K562 (cell line): ENCODE results near the gene OPRM1. TPM values are rescaled to one million over a fixed set of nuclear protein-coding genes. Genes with fewer than 3 reads are reported as not detected.

Source experiments
- ATAC-seq: fragments of 200-7000 bp; cut with Tn5 transposase; 3 replicates; pipeline ENCODE4 v1.9.1; 2020; ENCODE audit warnings: moderate library complexity
- BruUV-seq: library from RNA; stranded (reverse); fragments of 400-500 nt; replicated peaks from 2 replicates; lab custom pipeline; 2021; lab: Mats Ljungman, UMichigan
- CTCF ChIA-PET: fragments of 300-600 bp; formaldehyde crosslinking; extraction: SDS; loops from one replicate; lab custom pipeline; 2021; ENCODE audit warnings: low intra/inter-chr PET ratio; lab: Yijun Ruan, JAX
- POLR2A ChIA-PET: fragments of 300-600, 350-650 bp; sonication (Branson Sonifier 250); formaldehyde crosslinking; extraction: SDS; loops from one replicate; lab custom pipeline; 2021; ENCODE audit warnings: antibody characterized with exemption, inconsistent platforms; lab: Yijun Ruan, JAX
- DNase-seq, 4 experiments: peaks; one replicate each; pipeline versions ENCODE4 v3.0.0 to v3.0.0-alpha.2; 2011 to 2018; ENCODE audit warnings: low spot score in 3 of 4, mixed read lengths in 3 of 4; ENCODE audit errors: extremely low read depth in 1 of 4
- FAIRE-seq: peaks from 2 replicates; lab custom pipeline; 2011; peaks lifted over from hg19 to GRCh38; lab: Jason Lieb, UNC
- H2AFZ ChIP-seq: 2 replicates; pipeline ENCODE4 v1.6.0; 2011; ENCODE audit warnings: low read depth, low read length, control low read depth, inconsistent platforms
- H3K27ac ChIP-seq: fragments of 200-600 bp; 3 replicates; pipeline ENCODE4 v1.8.0; 2011; ENCODE audit warnings: low read depth, mild to moderate bottlenecking, control low read depth, inconsistent platforms, low read length, moderate library complexity, mixed read lengths; ENCODE audit errors: extremely low read depth
- H3K27me3 ChIP-seq, 2 experiments: fragments of 300-600 bp in 1 of 2; 2 replicates in 1 of 2; 3 replicates in 1 of 2; pipeline versions ENCODE4 v1.6.0 to v1.8.0; 2011; ENCODE audit warnings: inconsistent platforms in 2 of 2, low read length in 2 of 2, mild to moderate bottlenecking in 1 of 2, mixed read lengths in 1 of 2, moderate library complexity in 1 of 2; ENCODE audit not compliant: control insufficient read depth in 2 of 2, insufficient read depth in 2 of 2
- H3K36me3 ChIP-seq: fragments of 300-600 bp; 3 replicates; pipeline ENCODE4 v1.8.0; 2011; ENCODE audit warnings: mild to moderate bottlenecking, low read length, inconsistent platforms; ENCODE audit not compliant: control insufficient read depth, insufficient read depth
- H3K4me1 ChIP-seq, 2 experiments: fragments of 200-600 bp in 1 of 2; replicated peaks in 1 of 2; 2 replicates in 1 of 2; 3 replicates in 1 of 2; pipeline versions ENCODE4 v1.5.1 to v1.8.0; 2011; ENCODE audit warnings: inconsistent platforms in 2 of 2, low read length in 2 of 2, mild to moderate bottlenecking in 1 of 2, mixed read lengths in 1 of 2, moderate library complexity in 1 of 2; ENCODE audit not compliant: control insufficient read depth in 2 of 2, insufficient read depth in 2 of 2
- H3K4me2 ChIP-seq: 2 replicates; pipeline ENCODE4 v1.6.1; 2011; ENCODE audit warnings: low read length, control low read depth, inconsistent platforms, mixed read lengths; ENCODE audit not compliant: insufficient read depth
- H3K4me3 ChIP-seq: fragments of 200-600 bp; sonication (generic), shearing (Covaris generic); 2 replicates; pipeline ENCODE4 v1.5.1; 2016; ENCODE audit warnings: control low read depth, inconsistent platforms
- H3K79me2 ChIP-seq: fragments of 200-600 bp; 3 replicates; pipeline ENCODE4 v1.8.0; 2011; ENCODE audit warnings: low read length, inconsistent platforms; ENCODE audit not compliant: control insufficient read depth, insufficient read depth
- H3K9ac ChIP-seq, 2 experiments: 2 replicates each; pipeline versions ENCODE4 v1.6.0 to v1.6.1; 2011; ENCODE audit warnings: low read depth in 2 of 2, low read length in 2 of 2, control low read depth in 1 of 2, inconsistent platforms in 1 of 2, mild to moderate bottlenecking in 1 of 2, mixed read lengths in 1 of 2; ENCODE audit not compliant: insufficient read depth in 1 of 2
- H3K9me1 ChIP-seq: one replicate; pipeline ENCODE4 v1.6.0; 2011; ENCODE audit warnings: inconsistent platforms, mild to moderate bottlenecking, low read length, moderate library complexity; ENCODE audit not compliant: control insufficient read depth, insufficient read depth
- H3K9me3 ChIP-seq: replicated peaks from 2 replicates; pipeline ENCODE4 v1.5.1; 2011; ENCODE audit warnings: low read depth, low read length, inconsistent platforms; ENCODE audit not compliant: control insufficient read depth, insufficient read depth
- H4K20me1 ChIP-seq: replicated peaks from 2 replicates; pipeline ENCODE4 v1.6.1; 2011; ENCODE audit warnings: low read length, inconsistent platforms, mixed read lengths; ENCODE audit not compliant: control insufficient read depth, insufficient read depth
- ARNT ChIP-seq, 2 experiments: fragments of 450-650 bp; IDR thresholded peaks; 2 replicates each; pipeline ENCODE4 v1.6.1; 2016; ENCODE audit warnings: mild to moderate bottlenecking in 1 of 2
- CBFA2T2 ChIP-seq: fragments of 450-650 bp; conservative IDR thresholded peaks from 2 replicates; pipeline ENCODE4 v1.6.1; 2017; ENCODE audit warnings: mild to moderate bottlenecking
- ETV1 ChIP-seq: fragments of 450-650 bp; conservative IDR thresholded peaks from 2 replicates; pipeline ENCODE4 v1.6.1; 2016; ENCODE audit warnings: missing genetic modification characterization, control low read depth, low read depth, missing compliant biosample characterization
- HMG20B ChIP-seq: fragments of 250-450 bp; sonication (Bioruptor Pico); IDR thresholded peaks from 2 replicates; pipeline ENCODE4 v1.5.0; 2021; ENCODE audit warnings: mild to moderate bottlenecking
- LEF1 ChIP-seq: fragments of 450-650 bp; IDR thresholded peaks from 2 replicates; pipeline ENCODE4 v1.6.1; 2016; ENCODE audit warnings: mild to moderate bottlenecking
- NR2F6 ChIP-seq: fragments of 450-650 bp; formaldehyde crosslinking; IDR thresholded peaks from 2 replicates; pipeline ENCODE4 v1.4.0; 2020; ENCODE audit warnings: mild to moderate bottlenecking
- RBM15 ChIP-seq: fragments of 200-400 bp; formaldehyde crosslinking; IDR thresholded peaks from 2 replicates; pipeline ENCODE4 v1.6.1; 2018; ENCODE audit warnings: mild to moderate bottlenecking, low read length, moderate library complexity; ENCODE audit not compliant: insufficient read depth
- SMARCE1 ChIP-seq: fragments of 450-650 bp; IDR thresholded peaks from 2 replicates; pipeline ENCODE4 v1.7.1; 2016; ENCODE audit warnings: mild to moderate bottlenecking
- ZNF324 ChIP-seq: fragments of 250-450 bp; sonication (Bioruptor Pico); IDR thresholded peaks from 2 replicates; pipeline ENCODE4 v1.4.0; 2020; ENCODE audit warnings: mild to moderate bottlenecking
- ZNF444 ChIP-seq: fragments of 250-450 bp; sonication (Bioruptor Pico); IDR thresholded peaks from 2 replicates; pipeline ENCODE4 v1.4.0; 2020; ENCODE audit warnings: mild to moderate bottlenecking, moderate library complexity
- WGBS: fragments of 100-300 bp; shearing (Covaris generic); methylation state at CpG from one replicate; pipeline ENCODE4 v1.1.6; 2016; ENCODE audit warnings: low coverage, mixed read lengths; ENCODE audit not compliant: insufficient coverage; ENCODE audit errors: missing lambda C conversion rate; 5-methylcytosine and 5-hydroxymethylcytosine counted together
- in situ Hi-C: fragments of 300-500 bp; cut with MboI; formaldehyde crosslinking; loops from 4 replicates; pipeline ENCODE4 v1.15.0; 2018; ENCODE audit warnings: inconsistent platforms, mixed read lengths
- intact Hi-C: fragments of 100-400 bp; cut with micrococcal nuclease; formaldehyde crosslinking; loops from 2 replicates; pipeline ENCODE4 v1.14.2; 2022
- polyA plus RNA-seq, 8 experiments: library from polyadenylated mRNA; depleted of rRNA in 4 of 8; stranded (reverse) in 5 of 8; unstranded in 3 of 8; fragments of >200 nt; fragmentation: Nextera tagmentation in 2 of 8; fragmentation: Illumina TruSeq in 1 of 8; extraction: Ambion mirVana in 2 of 8; extraction: Trizol in 1 of 8; gene quantifications; 2 replicates each; pipeline versions ENCODE4 v1.2.1 to v1.2.3, GENCODE V29; 2011 to 2014; ENCODE audit warnings: inconsistent platforms in 1 of 8, missing spikeins in 1 of 8
- total RNA-seq, 7 experiments: library from RNA; depleted of rRNA in 6 of 7; stranded (reverse); fragments of >200 nt in 6 of 7; fragmentation: Illumina TruSeq in 2 of 7; extraction: Trizol in 2 of 7; gene quantifications; 2 replicates each; pipeline versions ENCODE4 v1.2.1 to v1.2.3, GENCODE V29; 2011 to 2021; ENCODE audit warnings: low replicate concordance in 1 of 7
- TF ChIP-seq, protein P1 (sequence below): fragments of 450-650 bp; IDR thresholded peaks from 2 replicates; pipeline ENCODE4 v1.6.1; 2016; ENCODE audit warnings: antibody characterized with exemption
- TF ChIP-seq, protein P2 (sequence below): fragments of 250-450 bp; sonication (Bioruptor Pico); IDR thresholded peaks from 2 replicates; pipeline ENCODE4 v1.5.0; 2020; ENCODE audit warnings: mild to moderate bottlenecking
- TF ChIP-seq, protein P3 (sequence below): fragments of 450-650 bp; IDR thresholded peaks from 2 replicates; pipeline ENCODE4 v1.6.1; 2016; ENCODE audit warnings: low read depth

OPRM1 gene
- total and polyA plus RNA-seq, 9 of the 15 experiments (the other 6 are each of a cell fraction or from before 2014, with no cell fraction given) = not detected

- Histone ChIP-seq H3K9me1 (no peaks in the 10 kb centered on the region), H2AFZ (no peak overlapping the region), H3K4me2 (no peak overlapping the region), H3K79me2 (no peaks in the 10 kb centered on the region), H3K9me3 (peaks cover 2% of the 10 kb centered on the region), H4K20me1 (no peaks in the 10 kb centered on the region), H3K9ac (no peak overlapping the region), H3K27ac (no peak overlapping the region), H3K36me3 (no peaks in the 10 kb centered on the region), H3K4me3 (no peak overlapping the region), H3K4me1 (no peaks in the 10 kb centered on the region), H3K27me3 (no peaks in the 10 kb centered on the region)
- intact Hi-C loops = no loop called here
- ATAC-seq (no peak), FAIRE-seq (no peak), DNase-seq (no peak)
- TF ChIP-seq CBFA2T2 (no peak), ETV1 (no peak), NR2F6 (CRISPR knock-in tag) (no peak), ZNF444 (no peak), ZNF324 (CRISPR knock-in tag) (no peak), RBM15 (no peak), HMG20B (CRISPR knock-in tag) (no peak), LEF1 (no peak), ARNT (IDR thresholded peaks at IDR 0.05) (no peak), SMARCE1 (no peak)
- TF ChIP-seq, protein P1, sequence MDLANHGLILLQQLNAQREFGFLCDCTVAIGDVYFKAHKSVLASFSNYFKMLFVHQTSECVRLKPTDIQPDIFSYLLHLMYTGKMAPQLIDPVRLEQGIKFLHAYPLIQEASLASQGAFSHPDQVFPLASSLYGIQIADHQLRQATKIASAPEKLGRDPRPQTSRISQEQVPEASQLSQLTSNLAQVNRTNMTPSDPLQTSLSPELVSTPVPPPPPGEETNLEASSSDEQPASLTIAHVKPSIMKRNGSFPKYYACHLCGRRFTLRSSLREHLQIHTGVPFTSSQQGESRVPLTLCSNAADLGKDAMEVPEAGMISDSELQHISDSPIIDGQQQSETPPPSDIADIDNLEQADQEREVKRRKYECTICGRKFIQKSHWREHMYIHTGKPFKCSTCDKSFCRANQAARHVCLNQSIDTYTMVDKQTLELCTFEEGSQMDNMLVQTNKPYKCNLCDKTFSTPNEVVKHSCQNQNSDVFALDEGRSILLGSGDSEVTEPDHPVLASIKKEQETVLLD = no peak
- TF ChIP-seq, protein P2, sequence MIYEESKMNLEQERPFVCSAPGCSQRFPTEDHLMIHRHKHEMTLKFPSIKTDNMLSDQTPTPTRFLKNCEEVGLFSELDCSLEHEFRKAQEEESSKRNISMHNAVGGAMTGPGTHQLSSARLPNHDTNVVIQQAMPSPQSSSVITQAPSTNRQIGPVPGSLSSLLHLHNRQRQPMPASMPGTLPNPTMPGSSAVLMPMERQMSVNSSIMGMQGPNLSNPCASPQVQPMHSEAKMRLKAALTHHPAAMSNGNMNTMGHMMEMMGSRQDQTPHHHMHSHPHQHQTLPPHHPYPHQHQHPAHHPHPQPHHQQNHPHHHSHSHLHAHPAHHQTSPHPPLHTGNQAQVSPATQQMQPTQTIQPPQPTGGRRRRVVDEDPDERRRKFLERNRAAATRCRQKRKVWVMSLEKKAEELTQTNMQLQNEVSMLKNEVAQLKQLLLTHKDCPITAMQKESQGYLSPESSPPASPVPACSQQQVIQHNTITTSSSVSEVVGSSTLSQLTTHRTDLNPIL = no peak
- TF ChIP-seq, protein P3, sequence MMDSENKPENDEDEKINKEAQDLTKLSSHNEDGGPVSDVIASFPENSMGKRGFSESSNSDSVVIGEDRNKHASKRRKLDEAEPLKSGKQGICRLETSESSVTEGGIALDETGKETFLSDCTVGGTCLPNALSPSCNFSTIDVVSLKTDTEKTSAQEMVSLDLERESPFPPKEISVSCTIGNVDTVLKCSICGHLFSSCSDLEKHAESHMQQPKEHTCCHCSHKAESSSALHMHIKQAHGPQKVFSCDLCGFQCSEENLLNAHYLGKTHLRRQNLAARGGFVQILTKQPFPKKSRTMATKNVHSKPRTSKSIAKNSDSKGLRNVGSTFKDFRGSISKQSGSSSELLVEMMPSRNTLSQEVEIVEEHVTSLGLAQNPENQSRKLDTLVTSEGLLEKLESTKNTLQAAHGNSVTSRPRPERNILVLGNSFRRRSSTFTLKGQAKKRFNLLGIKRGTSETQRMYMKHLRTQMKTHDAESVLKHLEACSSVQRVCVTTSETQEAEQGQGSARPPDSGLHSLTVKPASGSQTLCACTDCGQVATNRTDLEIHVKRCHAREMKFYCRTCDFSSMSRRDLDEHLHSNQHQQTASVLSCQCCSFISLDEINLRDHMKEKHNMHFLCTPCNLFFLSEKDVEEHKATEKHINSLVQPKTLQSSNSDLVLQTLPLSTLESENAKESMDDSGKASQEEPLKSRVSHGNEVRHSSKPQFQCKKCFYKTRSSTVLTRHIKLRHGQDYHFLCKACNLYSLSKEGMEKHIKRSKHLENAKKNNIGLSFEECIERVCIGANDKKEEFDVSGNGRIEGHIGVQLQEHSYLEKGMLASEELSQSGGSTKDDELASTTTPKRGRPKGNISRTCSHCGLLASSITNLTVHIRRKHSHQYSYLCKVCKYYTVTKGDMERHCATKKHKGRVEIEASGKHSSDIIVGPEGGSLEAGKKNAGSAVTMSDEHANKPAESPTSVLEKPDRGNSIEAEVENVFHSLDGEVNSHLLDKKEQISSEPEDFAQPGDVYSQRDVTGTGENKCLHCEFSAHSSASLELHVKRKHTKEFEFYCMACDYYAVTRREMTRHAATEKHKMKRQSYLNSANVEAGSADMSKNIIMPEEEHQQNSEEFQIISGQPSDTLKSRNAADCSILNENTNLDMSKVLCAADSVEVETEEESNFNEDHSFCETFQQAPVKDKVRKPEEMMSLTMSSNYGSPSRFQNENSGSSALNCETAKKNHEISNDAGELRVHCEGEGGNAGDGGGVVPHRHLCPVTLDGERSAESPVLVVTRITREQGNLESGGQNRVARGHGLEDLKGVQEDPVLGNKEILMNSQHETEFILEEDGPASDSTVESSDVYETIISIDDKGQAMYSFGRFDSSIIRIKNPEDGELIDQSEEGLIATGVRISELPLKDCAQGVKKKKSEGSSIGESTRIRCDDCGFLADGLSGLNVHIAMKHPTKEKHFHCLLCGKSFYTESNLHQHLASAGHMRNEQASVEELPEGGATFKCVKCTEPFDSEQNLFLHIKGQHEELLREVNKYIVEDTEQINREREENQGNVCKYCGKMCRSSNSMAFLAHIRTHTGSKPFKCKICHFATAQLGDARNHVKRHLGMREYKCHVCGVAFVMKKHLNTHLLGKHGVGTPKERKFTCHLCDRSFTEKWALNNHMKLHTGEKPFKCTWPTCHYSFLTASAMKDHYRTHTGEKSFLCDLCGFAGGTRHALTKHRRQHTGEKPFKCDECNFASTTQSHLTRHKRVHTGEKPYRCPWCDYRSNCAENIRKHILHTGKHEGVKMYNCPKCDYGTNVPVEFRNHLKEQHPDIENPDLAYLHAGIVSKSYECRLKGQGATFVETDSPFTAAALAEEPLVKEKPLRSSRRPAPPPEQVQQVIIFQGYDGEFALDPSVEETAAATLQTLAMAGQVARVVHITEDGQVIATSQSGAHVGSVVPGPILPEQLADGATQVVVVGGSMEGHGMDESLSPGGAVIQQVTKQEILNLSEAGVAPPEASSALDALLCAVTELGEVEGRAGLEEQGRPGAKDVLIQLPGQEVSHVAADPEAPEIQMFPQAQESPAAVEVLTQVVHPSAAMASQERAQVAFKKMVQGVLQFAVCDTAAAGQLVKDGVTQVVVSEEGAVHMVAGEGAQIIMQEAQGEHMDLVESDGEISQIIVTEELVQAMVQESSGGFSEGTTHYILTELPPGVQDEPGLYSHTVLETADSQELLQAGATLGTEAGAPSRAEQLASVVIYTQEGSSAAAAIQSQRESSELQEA = no peak
- 0% methylated on average over 2 of the region's 2 CpGs for WGBS
- in situ Hi-C loops = no loop called here
- ChIA-PET POLR2A (no interaction called here), CTCF (no interaction called here)
- no TSS peak for BruUV-seq
Observed at GRCh38 chr6:154070041-154070440, 31.0 kb downstream of the OPRM1 start.
